B cell (primary cell): Measurements from ENCODE around the gene FKBP1A. TPM values are rescaled to one million over a fixed set of nuclear protein-coding genes. Genes with fewer than 3 reads are reported as not detected.

Experiments
- ATAC-seq: fragments of 200-7000 bp; cut with Tn5 transposase; one replicate; pipeline ENCODE4 v1.10.0; 2021; ENCODE audit warnings: low read depth, mild to moderate bottlenecking, moderate number of reproducible peaks, moderate library complexity
- CTCF ChIA-PET: fragments of 350-600 bp; sonication (Branson Sonifier 250); formaldehyde crosslinking; loops from one replicate; lab custom pipeline; 2021; ENCODE audit warnings: antibody characterized with exemption, inconsistent platforms; lab: Charles Lee
- POLR2A ChIA-PET: fragments of 350-600 bp; sonication (Branson Sonifier 250); formaldehyde crosslinking; loops from one replicate; lab custom pipeline; 2021; ENCODE audit warnings: antibody characterized with exemption; lab: Charles Lee
- DNase-seq: peaks from one replicate; pipeline ENCODE4 v3.0.0; 2013
- H2AFZ ChIP-seq: 2 replicates; pipeline ENCODE4 v1.6.1; 2012; ENCODE audit warnings: mild to moderate bottlenecking, low read depth, low read length; ENCODE audit not compliant: insufficient read depth, poor library complexity, severe bottlenecking
- H3K27ac ChIP-seq, 2 donors: 1 replicate in 1 of 2; 2 replicates in 1 of 2; pipeline ENCODE4 v1.5.1; 2012 to 2013; ENCODE audit warnings: low read length in 2 of 2, mild to moderate bottlenecking in 2 of 2, moderate library complexity in 1 of 2
- H3K27me3 ChIP-seq, 4 experiments: fragments of 200-600 bp in 1 of 4; sonication (generic) in 1 of 4; replicated peaks in 1 of 4; 1 replicate in 2 of 4; 2 replicates in 2 of 4; pipeline versions ENCODE4 v1.6.1 to v1.7.0; 2013 to 2016; ENCODE audit warnings: low read length in 3 of 4, mild to moderate bottlenecking in 2 of 4, mixed read lengths in 1 of 4, moderate library complexity in 1 of 4; ENCODE audit not compliant: insufficient read depth in 4 of 4, control insufficient read depth in 3 of 4; ENCODE audit errors: control extremely low read depth in 1 of 4
- H3K36me3 ChIP-seq, 2 experiments: replicated peaks in 1 of 2; 1 replicate in 1 of 2; 2 replicates in 1 of 2; pipeline versions ENCODE4 v1.6.1 to v1.7.1; 2013; ENCODE audit warnings: low read length in 1 of 2; ENCODE audit not compliant: insufficient read depth in 2 of 2, control insufficient read depth in 1 of 2; ENCODE audit errors: control extremely low read depth in 1 of 2, extremely low read depth in 1 of 2
- H3K4me1 ChIP-seq, 2 donors: fragments of 200-600 bp in 1 of 2; sonication (generic) in 1 of 2; 1 replicate in 1 of 2; 2 replicates in 1 of 2; pipeline versions ENCODE4 v1.5.1 to v1.6.1; 2013 to 2017; ENCODE audit warnings: low read length in 2 of 2; ENCODE audit not compliant: control insufficient read depth in 2 of 2, insufficient read depth in 2 of 2
- H3K4me2 ChIP-seq: replicated peaks from 2 replicates; pipeline ENCODE3; 2012; ENCODE audit warnings: mild to moderate bottlenecking, low read depth, low read length; ENCODE audit not compliant: poor library complexity, severe bottlenecking
- H3K4me3 ChIP-seq, 5 experiments: fragments of 200-600 bp in 1 of 5; sonication (generic) in 1 of 5; 1 replicate in 3 of 5; 2 replicates in 2 of 5; pipeline versions ENCODE4 v1.5.1 to v1.7.0; 2011 to 2016; ENCODE audit warnings: low read length in 4 of 5, mild to moderate bottlenecking in 4 of 5, low read depth in 2 of 5, control low read depth in 1 of 5, moderate library complexity in 1 of 5; ENCODE audit not compliant: insufficient read depth in 1 of 5; ENCODE audit errors: control extremely low read depth in 1 of 5, extremely low read depth in 1 of 5
- H3K79me2 ChIP-seq: fragments of 200-600 bp; sonication (generic); one replicate; pipeline ENCODE4 v1.6.0; 2016; ENCODE audit warnings: low read length; ENCODE audit not compliant: control insufficient read depth, insufficient read depth
- H3K9ac ChIP-seq: fragments of 200-600 bp; sonication (generic); 2 replicates; pipeline ENCODE4 v1.6.1; 2017; ENCODE audit warnings: mild to moderate bottlenecking, low read length, moderate library complexity
- H3K9me3 ChIP-seq, 3 donors: one replicate each; pipeline versions ENCODE4 v1.6.1 to v1.7.1; 2013; ENCODE audit warnings: low read length in 2 of 3; ENCODE audit not compliant: control insufficient read depth in 2 of 3, insufficient read depth in 1 of 3; ENCODE audit errors: control extremely low read depth in 1 of 3
- H4K20me1 ChIP-seq: 2 replicates; pipeline ENCODE4 v1.6.0; 2012; ENCODE audit warnings: mild to moderate bottlenecking, low read length; ENCODE audit not compliant: insufficient read depth, control insufficient read depth, poor library complexity, severe bottlenecking
- H3K27ac Mint-ChIP-seq: one replicate; pipeline ENCODE4 v1.8.0; 2021; ENCODE audit warnings: mixed read lengths
- H3K27me3 Mint-ChIP-seq: one replicate; pipeline ENCODE4 v1.8.0; 2021; ENCODE audit warnings: mixed read lengths
- H3K4me1 Mint-ChIP-seq: one replicate; pipeline ENCODE4 v1.8.0; 2021; ENCODE audit warnings: mixed read lengths
- H3K4me3 Mint-ChIP-seq: one replicate; pipeline ENCODE4 v1.8.0; 2021; ENCODE audit warnings: mixed read lengths
- H3K9me3 Mint-ChIP-seq: one replicate; pipeline ENCODE4 v1.8.0; 2022; ENCODE audit warnings: mixed read lengths; ENCODE audit not compliant: insufficient read depth
- EZH2 ChIP-seq: IDR thresholded peaks from 2 replicates; pipeline ENCODE4 v1.6.1; 2012; ENCODE audit warnings: borderline replicate concordance, low read depth, mild to moderate bottlenecking, moderate library complexity, low read length; ENCODE audit not compliant: insufficient read depth, poor library complexity, severe bottlenecking
- WGBS: methylation state at CpG from one replicate; pipeline ENCODE4 v1.1.5; 2013; ENCODE audit warnings: missing lambda C conversion rate; ENCODE audit not compliant: insufficient coverage; 5-methylcytosine and 5-hydroxymethylcytosine counted together
- intact Hi-C: fragments of 100-400 bp; cut with micrococcal nuclease; formaldehyde crosslinking; loops from one replicate; pipeline ENCODE4 v1.10.0; 2022
- polyA minus RNA-seq: library from RNA; depleted of rRNA, polyadenylated mRNA; stranded (reverse); fragments of >200 nt; gene quantifications from 2 replicates; pipeline ENCODE4 v1.2.3, GENCODE V29; 2012
- polyA plus RNA-seq: library from polyadenylated mRNA; depleted of rRNA; stranded (reverse); fragments of >200 nt; gene quantifications from 2 replicates; pipeline ENCODE4 v1.2.3, GENCODE V29; 2012
- total RNA-seq, 2 donors: library from RNA; stranded (reverse); fragments of 120-200 nt in 1 of 2; gene quantifications; 1 replicate in 1 of 2; 2 replicates in 1 of 2; pipeline versions ENCODE4 v1.2.3 to v1.2.4, GENCODE V29; 2013 to 2022
- TF ChIP-seq, protein P1 (sequence below): fragments of 200-600 bp; IDR thresholded peaks from one replicate; pipeline ENCODE4 v1.8.0; 2022; ENCODE audit warnings: antibody characterized with exemption, mild to moderate bottlenecking

The FKBP1A gene
- total RNA-seq (86.5 and 86.7 TPM in 2 replicates), polyA plus RNA-seq (59.3 and 86.3 TPM in 2 replicates), polyA minus RNA-seq (52.4 and 60.5 TPM in 2 replicates)
- 47.7 TPM for total RNA-seq (2013)

GRCh38 chr20:1392693-1393506 is at the start of gene FKBP1A:
TSS of gene FKBP1A (minus strand) at chr20:1393054. CDS start at chr20:1392998, 56 bp downstream.
- ChIA-PET CTCF (interaction anchor here (0.8 to 4.5 kb wide), 10 partner anchors 11 to 111 kb away, joined by 3 to 37 read pairs (median 4); partner anchors contain the start of genes NSFL1C and SDCBP2), POLR2A (interaction anchor here (0.6 to 2.1 kb wide), 4 partner anchors 11 to 74 kb away, joined by 3 to 15 read pairs (median 5); partner anchors contain the start of gene NSFL1C)
- Mint-ChIP-seq H3K27ac (peak within 1 kb of the TSS; percentile 100), H3K9me3 (no peaks in the 10 kb centered on the region), H3K4me1 (peaks cover 83% of the 10 kb centered on the region), H3K4me3 (peak within 1 kb of the TSS; percentile 100), H3K27me3 (no peaks in the 10 kb centered on the region)
- TF ChIP-seq, protein P1, sequence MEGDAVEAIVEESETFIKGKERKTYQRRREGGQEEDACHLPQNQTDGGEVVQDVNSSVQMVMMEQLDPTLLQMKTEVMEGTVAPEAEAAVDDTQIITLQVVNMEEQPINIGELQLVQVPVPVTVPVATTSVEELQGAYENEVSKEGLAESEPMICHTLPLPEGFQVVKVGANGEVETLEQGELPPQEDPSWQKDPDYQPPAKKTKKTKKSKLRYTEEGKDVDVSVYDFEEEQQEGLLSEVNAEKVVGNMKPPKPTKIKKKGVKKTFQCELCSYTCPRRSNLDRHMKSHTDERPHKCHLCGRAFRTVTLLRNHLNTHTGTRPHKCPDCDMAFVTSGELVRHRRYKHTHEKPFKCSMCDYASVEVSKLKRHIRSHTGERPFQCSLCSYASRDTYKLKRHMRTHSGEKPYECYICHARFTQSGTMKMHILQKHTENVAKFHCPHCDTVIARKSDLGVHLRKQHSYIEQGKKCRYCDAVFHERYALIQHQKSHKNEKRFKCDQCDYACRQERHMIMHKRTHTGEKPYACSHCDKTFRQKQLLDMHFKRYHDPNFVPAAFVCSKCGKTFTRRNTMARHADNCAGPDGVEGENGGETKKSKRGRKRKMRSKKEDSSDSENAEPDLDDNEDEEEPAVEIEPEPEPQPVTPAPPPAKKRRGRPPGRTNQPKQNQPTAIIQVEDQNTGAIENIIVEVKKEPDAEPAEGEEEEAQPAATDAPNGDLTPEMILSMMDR: no peak
- no peak for TF ChIP-seq EZH2
- no peaks in the 10 kb centered on the region for H3K27me3 ChIP-seq
- ATAC-seq (peak; percentile 88), DNase-seq (peak; percentile 97)
- peak within 1 kb of the TSS; percentile 75 for H2AFZ ChIP-seq
- H3K4me1 ChIP-seq: peaks cover 64 to 66% of the 10 kb centered on the region in 2 donors
- peak within 1 kb of the TSS; percentile 78 for H3K4me2 ChIP-seq
- H3K9ac ChIP-seq: peak within 1 kb of the TSS; percentile 78
- peak within 1 kb of the TSS; percentile 66 to 93 (median 76) for H3K4me3 ChIP-seq
- H3K36me3 ChIP-seq: no peaks in the 10 kb centered on the region
- intact Hi-C loops: loop anchor here (1.0 to 5.0 kb wide), 7 partner anchors 17 to 1079 kb away; partner anchors contain the start of genes NSFL1C and SNRPB
- peaks cover 0 to 5% (median 0%) of the 10 kb centered on the region in 3 donors for H3K9me3 ChIP-seq
- H4K20me1 ChIP-seq: peaks cover 38% of the 10 kb centered on the region
- peaks cover 48% of the 10 kb centered on the region for H3K79me2 ChIP-seq
- H3K27ac ChIP-seq: peak within 1 kb of the TSS; percentile 82 to 84
- WGBS: under 1% methylated on average over 78 of the region's 79 CpGs

DNA sequence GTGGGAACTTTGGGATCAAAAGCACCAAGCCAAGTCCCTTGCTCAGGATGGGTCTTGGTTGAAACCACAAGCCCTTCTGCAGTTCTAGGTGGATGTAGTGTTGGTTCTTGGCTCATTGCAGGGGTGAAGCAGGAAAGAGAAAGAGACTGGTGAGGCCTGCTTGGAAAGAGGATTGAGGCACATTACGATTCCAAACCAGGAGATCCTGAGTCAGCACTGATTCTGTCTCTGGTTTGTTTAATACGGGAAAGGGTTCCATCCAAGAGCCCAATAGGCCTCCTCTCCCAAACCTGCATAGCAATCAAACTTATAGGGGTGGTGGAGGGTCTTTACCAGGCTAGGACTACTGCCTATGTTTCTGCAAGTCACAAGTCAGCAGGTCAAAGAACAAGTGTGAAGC is 49.5 kb upstream of the FKBP1A start:
- H3K9ac ChIP-seq: no peak overlapping the region
- peaks cover 0 to 3% of the 10 kb centered on the region in 2 donors for H3K4me1 ChIP-seq
- intact Hi-C loops: no loop called here
- no peak overlapping the region for H3K4me2 ChIP-seq
- H3K27ac Mint-ChIP-seq: no peak overlapping the region
- no peak overlapping the region for H3K4me3 ChIP-seq
- CTCF ChIA-PET: interaction anchor here (3.1 kb wide), 1 partner anchor 61 kb away, joined by 15 read pairs; no protein-coding TSS in a partner anchor
- H3K27ac ChIP-seq: no peak overlapping the region
- POLR2A ChIA-PET: no interaction called here
- no peak overlapping the region for H2AFZ ChIP-seq
- TF ChIP-seq, protein P1: no peak
- no peak for TF ChIP-seq EZH2
- H3K27me3 Mint-ChIP-seq: no peaks in the 10 kb centered on the region
- H3K9me3 ChIP-seq: no peaks in the 10 kb centered on the region
- ATAC-seq: no peak
- H3K4me1 Mint-ChIP-seq: peaks cover 7% of the 10 kb centered on the region
- no peaks in the 10 kb centered on the region for H3K9me3 Mint-ChIP-seq
- peaks cover 0 to 63% of the 10 kb centered on the region in 2 experiments for H3K36me3 ChIP-seq
- no peaks in the 10 kb centered on the region for H3K27me3 ChIP-seq
- no peaks in the 10 kb centered on the region for H3K79me2 ChIP-seq
- H3K4me3 Mint-ChIP-seq: no peak overlapping the region
- no CpG with 5 or more reads among the region's 2 CpGs for WGBS
- DNase-seq: no peak
- H4K20me1 ChIP-seq: no peaks in the 10 kb centered on the region
